ENCODE measurements around the gene KNTC1. TPM values are rescaled to one million over a fixed set of nuclear protein-coding genes. Genes with fewer than 3 reads are reported as not detected.

Gene KNTC1
- total and polyA plus RNA-seq, 2 of the 13 experiments (the other 11 are each of a cell fraction or from before 2014, with no cell fraction given): 45.1 to 57.6 TPM

GRCh38 chr12:122672515-122672914 is 145.5 kb downstream of the KNTC1 start (continued):
- TF ChIP-seq, protein P1, sequence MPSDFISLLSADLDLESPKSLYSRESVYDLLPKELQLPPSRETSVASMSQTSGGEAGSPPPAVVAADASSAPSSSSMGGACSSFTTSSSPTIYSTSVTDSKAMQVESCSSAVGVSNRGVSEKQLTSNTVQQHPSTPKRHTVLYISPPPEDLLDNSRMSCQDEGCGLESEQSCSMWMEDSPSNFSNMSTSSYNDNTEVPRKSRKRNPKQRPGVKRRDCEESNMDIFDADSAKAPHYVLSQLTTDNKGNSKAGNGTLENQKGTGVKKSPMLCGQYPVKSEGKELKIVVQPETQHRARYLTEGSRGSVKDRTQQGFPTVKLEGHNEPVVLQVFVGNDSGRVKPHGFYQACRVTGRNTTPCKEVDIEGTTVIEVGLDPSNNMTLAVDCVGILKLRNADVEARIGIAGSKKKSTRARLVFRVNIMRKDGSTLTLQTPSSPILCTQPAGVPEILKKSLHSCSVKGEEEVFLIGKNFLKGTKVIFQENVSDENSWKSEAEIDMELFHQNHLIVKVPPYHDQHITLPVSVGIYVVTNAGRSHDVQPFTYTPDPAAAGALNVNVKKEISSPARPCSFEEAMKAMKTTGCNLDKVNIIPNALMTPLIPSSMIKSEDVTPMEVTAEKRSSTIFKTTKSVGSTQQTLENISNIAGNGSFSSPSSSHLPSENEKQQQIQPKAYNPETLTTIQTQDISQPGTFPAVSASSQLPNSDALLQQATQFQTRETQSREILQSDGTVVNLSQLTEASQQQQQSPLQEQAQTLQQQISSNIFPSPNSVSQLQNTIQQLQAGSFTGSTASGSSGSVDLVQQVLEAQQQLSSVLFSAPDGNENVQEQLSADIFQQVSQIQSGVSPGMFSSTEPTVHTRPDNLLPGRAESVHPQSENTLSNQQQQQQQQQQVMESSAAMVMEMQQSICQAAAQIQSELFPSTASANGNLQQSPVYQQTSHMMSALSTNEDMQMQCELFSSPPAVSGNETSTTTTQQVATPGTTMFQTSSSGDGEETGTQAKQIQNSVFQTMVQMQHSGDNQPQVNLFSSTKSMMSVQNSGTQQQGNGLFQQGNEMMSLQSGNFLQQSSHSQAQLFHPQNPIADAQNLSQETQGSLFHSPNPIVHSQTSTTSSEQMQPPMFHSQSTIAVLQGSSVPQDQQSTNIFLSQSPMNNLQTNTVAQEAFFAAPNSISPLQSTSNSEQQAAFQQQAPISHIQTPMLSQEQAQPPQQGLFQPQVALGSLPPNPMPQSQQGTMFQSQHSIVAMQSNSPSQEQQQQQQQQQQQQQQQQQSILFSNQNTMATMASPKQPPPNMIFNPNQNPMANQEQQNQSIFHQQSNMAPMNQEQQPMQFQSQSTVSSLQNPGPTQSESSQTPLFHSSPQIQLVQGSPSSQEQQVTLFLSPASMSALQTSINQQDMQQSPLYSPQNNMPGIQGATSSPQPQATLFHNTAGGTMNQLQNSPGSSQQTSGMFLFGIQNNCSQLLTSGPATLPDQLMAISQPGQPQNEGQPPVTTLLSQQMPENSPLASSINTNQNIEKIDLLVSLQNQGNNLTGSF (CRISPR knock-in tag; IDR thresholded peaks at IDR 0.05): no peak
- no peak for TF ChIP-seq ZBTB38 (CRISPR knock-in tag; IDR thresholded peaks at IDR 0.05)
- no peak for TF ChIP-seq ZNF800 (CRISPR knock-in tag; IDR thresholded peaks at IDR 0.05)

Small RNA genes lying within 50 kb of the gene (small RNA-seq; reads per million reads assigned to genes)
- gene AC026333.1 (ENCODE audit: insufficient read depth in 2 of 3, insufficient read length in 3 of 3, low read depth in 2 of 3, low replicate concordance in 1 of 3): 0 reads per million in 3 experiments
- gene RF00411 (ENCODE audit: insufficient read depth in 2 of 3, insufficient read length in 3 of 3, low read depth in 2 of 3, low replicate concordance in 1 of 3): 0 reads per million in 3 experiments

Other genes with a start within 250 kb of the KNTC1 start
- gene CLIP1, start 104.6 kb upstream of the KNTC1 start, total RNA-seq (2016; rRNA removed; fragmentation: Illumina TruSeq; extraction: Trizol): 28.9 and 30.2 TPM in 2 replicates
- 42.8 and 43.7 TPM in 2 replicates for gene CLIP1, start 104.6 kb upstream of the KNTC1 start, polyA plus RNA-seq (2011; rRNA removed)
- 14.2 and 20.9 TPM in 2 replicates for gene ZCCHC8, start 26.3 kb upstream of the KNTC1 start, total RNA-seq (2016; rRNA removed; fragmentation: Illumina TruSeq; extraction: Trizol)
- 18.6 and 20.5 TPM in 2 replicates for gene ZCCHC8, start 26.3 kb upstream of the KNTC1 start, polyA plus RNA-seq (2011; rRNA removed)
- 77.8 and 85.8 TPM in 2 replicates for gene RSRC2, start 313 bp upstream of the KNTC1 start, total RNA-seq (2016; rRNA removed; fragmentation: Illumina TruSeq; extraction: Trizol)
- 27.6 and 31.4 TPM in 2 replicates for gene RSRC2, start 313 bp upstream of the KNTC1 start, polyA plus RNA-seq (2011; rRNA removed)
- gene HCAR2, start 176.1 kb downstream of the KNTC1 start, total RNA-seq (2016; rRNA removed; fragmentation: Illumina TruSeq; extraction: Trizol): 0.09 TPM in 1 of 2 replicates, not detected in the other
- gene HCAR2, start 176.1 kb downstream of the KNTC1 start, polyA plus RNA-seq (2011; rRNA removed): 5.6 and 9.2 TPM in 2 replicates
- gene HCAR3, start 189.6 kb downstream of the KNTC1 start, total RNA-seq (2016; rRNA removed; fragmentation: Illumina TruSeq; extraction: Trizol): 0.11 and 0.20 TPM in 2 replicates
- gene HCAR3, start 189.6 kb downstream of the KNTC1 start, polyA plus RNA-seq (2011; rRNA removed): 12.8 and 20.4 TPM in 2 replicates
- 0.34 and 0.53 TPM in 2 replicates for gene HCAR1, start 203.6 kb downstream of the KNTC1 start, total RNA-seq (2016; rRNA removed; fragmentation: Illumina TruSeq; extraction: Trizol)
- gene HCAR1, start 203.6 kb downstream of the KNTC1 start, polyA plus RNA-seq (2011; rRNA removed): 4.3 and 4.4 TPM in 2 replicates
- 59.1 and 78.9 TPM in 2 replicates for gene DENR, start 225.6 kb downstream of the KNTC1 start, total RNA-seq (2016; rRNA removed; fragmentation: Illumina TruSeq; extraction: Trizol)
- 23.8 and 30.0 TPM in 2 replicates for gene DENR, start 225.6 kb downstream of the KNTC1 start, polyA plus RNA-seq (2011; rRNA removed)
- gene CCDC62, start 247.3 kb downstream of the KNTC1 start, total RNA-seq (2016; rRNA removed; fragmentation: Illumina TruSeq; extraction: Trizol): 0.07 TPM in 2 replicates
- 0.04 and 0.10 TPM in 2 replicates for gene CCDC62, start 247.3 kb downstream of the KNTC1 start, polyA plus RNA-seq (2011; rRNA removed)

Data from HepG2 (cell line).